Right lobe of liver (tissue), 4 donors: ENCODE data around the gene XRCC3.
"Not testable (repeated sequence)": the region's sequence is repeated elsewhere in the genome, so short reads cannot be mapped to it uniquely, and the experiment has no call there.

ENCODE experiments used
- POLR2A ChIP-seq: fragments of 450-650 bp; IDR thresholded peaks from one replicate; pipeline ENCODE4 v1.6.1; 2017; ENCODE audit warnings: antibody characterized with exemption, mild to moderate bottlenecking
- TF ChIP-seq, protein P1 (sequence below), 4 donors: fragments of 200-600 bp in 3 of 4; fragments of 450-650 bp in 1 of 4; IDR thresholded peaks; one replicate each; pipeline versions ENCODE4 v1.5.1 to v1.8.0; 2016 to 2022; ENCODE audit warnings: antibody characterized with exemption in 4 of 4, mild to moderate bottlenecking in 2 of 4
- donor health status: DM: no; HTN: no; CAD: no.
- donor health status: DM: no; HTN: no; CAD: no.
- donor health status: DM: no; HTN: yes; CAD: no.

DNA sequence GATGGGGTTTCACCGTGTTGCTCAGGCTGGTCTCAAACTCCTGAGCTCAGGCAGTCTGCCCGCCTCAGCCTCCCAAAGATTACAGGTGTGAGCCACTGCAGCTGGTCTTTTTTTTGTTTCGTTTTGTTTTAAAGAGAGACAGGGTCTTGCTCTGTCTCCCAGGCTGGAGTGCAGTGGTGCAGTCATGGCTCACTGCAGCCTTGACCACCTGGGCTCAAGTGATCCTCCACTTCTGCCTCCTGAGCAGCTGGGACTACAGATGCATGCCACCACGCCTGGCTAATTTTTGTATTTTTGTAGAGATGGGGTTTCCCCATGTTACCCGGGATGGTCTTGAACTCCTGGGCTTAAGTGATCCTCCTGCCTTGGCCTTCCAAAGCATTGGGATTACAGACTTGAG lies 23.6 kb downstream of the XRCC3 start:
- TF ChIP-seq, protein P1, sequence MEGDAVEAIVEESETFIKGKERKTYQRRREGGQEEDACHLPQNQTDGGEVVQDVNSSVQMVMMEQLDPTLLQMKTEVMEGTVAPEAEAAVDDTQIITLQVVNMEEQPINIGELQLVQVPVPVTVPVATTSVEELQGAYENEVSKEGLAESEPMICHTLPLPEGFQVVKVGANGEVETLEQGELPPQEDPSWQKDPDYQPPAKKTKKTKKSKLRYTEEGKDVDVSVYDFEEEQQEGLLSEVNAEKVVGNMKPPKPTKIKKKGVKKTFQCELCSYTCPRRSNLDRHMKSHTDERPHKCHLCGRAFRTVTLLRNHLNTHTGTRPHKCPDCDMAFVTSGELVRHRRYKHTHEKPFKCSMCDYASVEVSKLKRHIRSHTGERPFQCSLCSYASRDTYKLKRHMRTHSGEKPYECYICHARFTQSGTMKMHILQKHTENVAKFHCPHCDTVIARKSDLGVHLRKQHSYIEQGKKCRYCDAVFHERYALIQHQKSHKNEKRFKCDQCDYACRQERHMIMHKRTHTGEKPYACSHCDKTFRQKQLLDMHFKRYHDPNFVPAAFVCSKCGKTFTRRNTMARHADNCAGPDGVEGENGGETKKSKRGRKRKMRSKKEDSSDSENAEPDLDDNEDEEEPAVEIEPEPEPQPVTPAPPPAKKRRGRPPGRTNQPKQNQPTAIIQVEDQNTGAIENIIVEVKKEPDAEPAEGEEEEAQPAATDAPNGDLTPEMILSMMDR (IDR thresholded peaks at IDR 0.05), result not testable (repeated sequence)
- TF ChIP-seq POLR2A, result not testable (repeated sequence)
